Heart left ventricle (tissue), 16 donors: ENCODE data around the gene STK11. TPM values are rescaled to one million over a fixed set of nuclear protein-coding genes. Genes with fewer than 3 reads are reported as not detected.

Experiments
- ATAC-seq, 4 donors: fragments of 200-7000 bp; cut with Tn5 transposase; one replicate each; pipeline ENCODE4 v1.9.1; 2020 to 2022; ENCODE audit warnings: moderate library complexity in 4 of 4, mild to moderate bottlenecking in 3 of 4, moderate number of reproducible peaks in 1 of 4
- DNase-seq, 5 donors: peaks; one replicate each; pipeline ENCODE4 v3.0.0-alpha.2; 2020
- H3K27ac ChIP-seq, 12 donors: fragments of 200-600 bp; sonication (generic) in 4 of 12; one replicate each; pipeline versions ENCODE4 v1.5.0 to v1.8.0; 2016 to 2022; ENCODE audit warnings: mild to moderate bottlenecking in 2 of 12
- H3K27me3 ChIP-seq, 9 donors: fragments of 200-600 bp; sonication (generic) in 2 of 9; one replicate each; pipeline versions ENCODE4 v1.5.1 to v1.8.0; 2016 to 2022; ENCODE audit warnings: mild to moderate bottlenecking in 3 of 9
- H3K36me3 ChIP-seq, 9 donors: fragments of 200-600 bp; sonication (generic) in 2 of 9; one replicate each; pipeline versions ENCODE4 v1.5.0 to v1.8.0; 2018 to 2022; ENCODE audit warnings: mild to moderate bottlenecking in 2 of 9
- H3K4me1 ChIP-seq, 12 donors: fragments of 200-600 bp; sonication (generic) in 4 of 12; one replicate each; pipeline versions ENCODE4 v1.5.0 to v1.8.0; 2016 to 2022; ENCODE audit warnings: mild to moderate bottlenecking in 3 of 12
- H3K4me3 ChIP-seq, 12 donors: fragments of 200-600 bp; sonication (generic) in 4 of 12; one replicate each; pipeline versions ENCODE4 v1.5.0 to v1.8.0; 2017 to 2022; ENCODE audit warnings: mild to moderate bottlenecking in 9 of 12, moderate library complexity in 4 of 12
- H3K9me3 ChIP-seq, 12 donors: fragments of 200-600 bp; sonication (generic) in 4 of 12; one replicate each; pipeline versions ENCODE4 v1.5.0 to v1.8.0; 2016 to 2022; ENCODE audit warnings: mild to moderate bottlenecking in 1 of 12
- CTCF ChIP-seq, 12 donors: fragments of 200-600 bp; sonication (generic) in 4 of 12; IDR thresholded peaks; one replicate each; pipeline versions ENCODE4 v1.5.0 to v1.8.0; 2018 to 2022; ENCODE audit warnings: antibody characterized with exemption in 12 of 12, mild to moderate bottlenecking in 5 of 12
- POLR2A ChIP-seq, 2 donors: fragments of 450-650 bp; IDR thresholded peaks; one replicate each; pipeline ENCODE4 v1.6.1; 2017; ENCODE audit warnings: antibody characterized with exemption in 2 of 2, mild to moderate bottlenecking in 2 of 2, moderate library complexity in 2 of 2
- WGBS, 4 donors: extraction: QIAGEN DNeasy Blood & Tissue Kit in 2 of 4; methylation state at CpG; one replicate each; pipeline versions ENCODE4 v1.1.5 to v1.1.7; 2013 to 2018; 5-methylcytosine and 5-hydroxymethylcytosine counted together
- intact Hi-C, 10 donors: fragments of 100-400 bp; cut with DNase I; formaldehyde crosslinking; loops; one replicate each; pipeline versions ENCODE4 v1.11.1 to v1.14.2; 2022
- polyA plus RNA-seq, 2 donors: library from polyadenylated mRNA; stranded (reverse); fragments of 200-250 nt; gene quantifications; one replicate each; pipeline ENCODE4 v1.2.3, GENCODE V29; 2013
- total RNA-seq, 9 donors: library from RNA; depleted of rRNA in 2 of 9; stranded (reverse); fragments of >200 nt in 2 of 9; fragmentation: NEBNext Ultra II Directional in 3 of 9; extraction: Animal tissue kit (Norgen Biotek cat#: 25700) in 3 of 9; gene quantifications; one replicate each; pipeline versions ENCODE4 v1.1.0 to v1.2.4, GENCODE V29; 2016 to 2023
- donor health status: ischemic (EF 13 %, LVEDD 7.1; RV severe dilation, severe dysfunction).
- donor health status: healthy with polysubstance abuse.
- donor health status: DM: no; HTN: yes; CAD: no.
- donor health status: DM: no; HTN: no; CAD: no.
- donor health status: ischemic (EF 25% LVEDD 6.9; RV normal size, moderate dysfunction).
- donor health status: ischemic (EF 25% LVEDD 5.7; RV mildly dilated, moderate dysfunction).
- donor health status: healthy.
- donor health status: DM: yes; HTN: yes; CAD: no.
- donor health status: ischemic (EF 35%, LVEDD 5.7; RV mildly dilated, moderate dysfunction).
- donor health status: nonischemic (EF 11% LVEDD 7.7; RV severe dilation, severe dysfunction).
- donor health status: DM: yes; HTN: yes; CAD: no.
- donor health status: PGD.
- donor health status: ischemic (EF 29% LVEDD 5.4; RV normal size, mild dysfunction).
- donor health status: nonischemic (EF 23%, LVEDD 6.1; RV moderate dilation, normal function).

The STK11 gene
- total and polyA plus RNA-seq, 11 donors = 44.7 to 92.0 (median 50.7) TPM

- H3K9me3 ChIP-seq = no peaks in the 10 kb centered on the region
- peaks cover 20 to 79% (median 73%) of the 10 kb centered on the region in 12 donors for H3K4me1 ChIP-seq
- WGBS, 4 donors = 16 to 26% (median 24%) methylated on average over 14 to 33 of the region's 33 CpGs
- DNase-seq (peak in 4 of 5 donors; percentile 49 to 60 (median 56)), ATAC-seq (peak; percentile 0 to 18 (median 2))
- H3K36me3 ChIP-seq = peaks cover 6 to 39% (median 32%) of the 10 kb centered on the region in 9 donors
- intact Hi-C loops = no loop called here
- H3K27ac ChIP-seq = peak overlapping the region; percentile 84 to 100 (median 98)
- no peak for TF ChIP-seq CTCF (IDR thresholded peaks at IDR 0.05)
- no peak for TF ChIP-seq POLR2A (IDR thresholded peaks at IDR 0.05)
- H3K27me3 ChIP-seq = no peaks in the 10 kb centered on the region
- peak overlapping the region in 10 of 12 donors; percentile 27 to 82 (median 73) for H3K4me3 ChIP-seq
Observed at GRCh38 chr19:1259876-1260748, 54.5 kb downstream of the STK11 start.

GRCh38 chr19:1260749-1261537 is 55.4 kb downstream of the STK11 start:
- ATAC-seq (peak; percentile 76 to 83 (median 80)), DNase-seq (peak; percentile 97 to 99 (median 98))
- no peaks in the 10 kb centered on the region for H3K9me3 ChIP-seq
- H3K4me3 ChIP-seq = peak overlapping the region; percentile 40 to 82 (median 72)
- TF ChIP-seq POLR2A (IDR thresholded peaks at IDR 0.05) = peak; percentile 26 to 60
- no peak for TF ChIP-seq CTCF (IDR thresholded peaks at IDR 0.05)
- intact Hi-C loops = no loop called here
- peaks cover 0 to 30% (median 24%) of the 10 kb centered on the region in 9 donors for H3K36me3 ChIP-seq
- 0 to 2% (median 1%) methylated on average over 18 to 83 of the region's 83 CpGs for whole genome bisulfite sequencing, 4 donors
- H3K27ac ChIP-seq = peak overlapping the region; percentile 87 to 100 (median 98)
- H3K27me3 ChIP-seq = no peaks in the 10 kb centered on the region
- peaks cover 12 to 79% (median 73%) of the 10 kb centered on the region in 12 donors for H3K4me1 ChIP-seq

- H3K27me3 ChIP-seq = no peaks in the 10 kb centered on the region
- H3K4me1 ChIP-seq = peaks cover 11 to 81% (median 75%) of the 10 kb centered on the region in 12 donors
- peak in 2 of 5 donors; percentile 36 to 40 for DNase-seq
- peak overlapping the region; percentile 40 to 82 (median 72) for H3K4me3 ChIP-seq
- peaks cover 0 to 25% (median 19%) of the 10 kb centered on the region in 9 donors for H3K36me3 ChIP-seq
- intact Hi-C loops = no loop called here
- peak overlapping the region; percentile 64 to 100 (median 96) for H3K27ac ChIP-seq
- 22 to 29% (median 26%) methylated on average over 14 of the region's 14 CpGs for WGBS, 4 donors
- TF ChIP-seq CTCF (IDR thresholded peaks at IDR 0.05) (peak in 1 of 12 donors; percentile 24), POLR2A (IDR thresholded peaks at IDR 0.05) (no peak)
- ATAC-seq = no peak
- no peaks in the 10 kb centered on the region for H3K9me3 ChIP-seq
Observed at GRCh38 chr19:1261538-1261797, 55.9 kb downstream of the STK11 start.
